CD4-positive, alpha-beta T cell (primary cell): ENCODE measurements around the gene PAPLN. TPM values are rescaled to one million over a fixed set of nuclear protein-coding genes. Genes with fewer than 3 reads are reported as not detected.

Experiments used
- ATAC-seq: fragments of 200-7000 bp; cut with Tn5 transposase; one replicate; pipeline ENCODE4 v1.10.0; 2022; ENCODE audit warnings: mild to moderate bottlenecking; ENCODE audit not compliant: poor library complexity
- CTCF ChIA-PET: fragments of 350-600 bp; sonication (Branson Sonifier 250); formaldehyde crosslinking; loops from one replicate; lab custom pipeline; 2021; ENCODE audit warnings: antibody characterized with exemption, inconsistent platforms; lab: Charles Lee
- POLR2A ChIA-PET: fragments of 350-600 bp; sonication (Branson Sonifier 250); formaldehyde crosslinking; loops from one replicate; lab custom pipeline; 2021; ENCODE audit warnings: antibody characterized with exemption, inconsistent platforms; lab: Charles Lee
- DNase-seq, 14 experiments: peaks; one replicate each; pipeline ENCODE4 v3.0.0-alpha.2; 2013 to 2020; ENCODE audit warnings: mixed read lengths in 2 of 14
- H3K27ac ChIP-seq, 2 donors: one replicate each; pipeline versions ENCODE4 v1.5.1 to v1.7.0; 2013; ENCODE audit warnings: low read length in 2 of 2, low read depth in 1 of 2, mild to moderate bottlenecking in 1 of 2
- H3K27me3 ChIP-seq, 2 experiments: 1 replicate in 1 of 2; 2 replicates in 1 of 2; pipeline versions ENCODE4 v1.6.1 to v1.7.0; 2013; ENCODE audit warnings: low read length in 2 of 2, control low read depth in 1 of 2, mild to moderate bottlenecking in 1 of 2, moderate library complexity in 1 of 2; ENCODE audit not compliant: insufficient read depth in 2 of 2, control insufficient read depth in 1 of 2
- H3K36me3 ChIP-seq: one replicate; pipeline ENCODE4 v1.6.1; 2013; ENCODE audit warnings: low read length, control low read depth; ENCODE audit not compliant: insufficient read depth
- H3K4me1 ChIP-seq: one replicate; pipeline ENCODE4 v1.6.1; 2013; ENCODE audit warnings: low read length, control low read depth; ENCODE audit not compliant: insufficient read depth
- H3K4me3 ChIP-seq: one replicate; pipeline ENCODE4 v1.5.1; 2013; ENCODE audit warnings: mild to moderate bottlenecking, low read length, moderate library complexity
- H3K9me3 ChIP-seq, 2 experiments: 1 replicate in 1 of 2; 2 replicates in 1 of 2; pipeline versions ENCODE4 v1.6.1 to v1.7.0; 2013; ENCODE audit warnings: low read length in 2 of 2, mild to moderate bottlenecking in 2 of 2, control low read depth in 1 of 2, moderate library complexity in 1 of 2; ENCODE audit not compliant: control insufficient read depth in 1 of 2, insufficient read depth in 1 of 2
- H3K27ac Mint-ChIP-seq: one replicate; pipeline ENCODE4 v1.8.0; 2020; ENCODE audit warnings: mixed read lengths
- H3K27me3 Mint-ChIP-seq: one replicate; pipeline ENCODE4 v1.8.0; 2021; ENCODE audit warnings: mixed read lengths
- H3K36me3 Mint-ChIP-seq: one replicate; pipeline ENCODE4 v1.8.0; 2021; ENCODE audit warnings: low read depth, mixed read lengths
- H3K4me1 Mint-ChIP-seq: one replicate; pipeline ENCODE4 v1.8.0; 2021; ENCODE audit warnings: low read depth, mixed read lengths
- H3K4me3 Mint-ChIP-seq: one replicate; pipeline ENCODE4 v1.8.0; 2020; ENCODE audit warnings: mild to moderate bottlenecking, mixed read lengths
- H3K9me3 Mint-ChIP-seq: one replicate; pipeline ENCODE4 v1.8.0; 2020; ENCODE audit warnings: mixed read lengths
- CTCF ChIP-seq: fragments of 200-600 bp; IDR thresholded peaks from one replicate; pipeline ENCODE4 v1.8.0; 2022; ENCODE audit warnings: antibody characterized with exemption, mild to moderate bottlenecking
- intact Hi-C, 2 experiments: fragments of 100-400 bp; cut with DNase I in 1 of 2; cut with micrococcal nuclease in 1 of 2; formaldehyde crosslinking; loops; one replicate each; pipeline versions ENCODE4 v1.15.1 to v1.9.0; 2023 to 2025; cut with DNase I, micrococcal nuclease
- total RNA-seq, 174 experiments: library from RNA in 2 of 174; stranded (reverse) in 2 of 174; gene quantifications; one replicate each; pipeline ENCODE4 v1.2.3 and lab custom pipeline; 2021 to 2026

The PAPLN gene
- total RNA-seq, 2 experiments from 2014 or later: 0.05 to 0.14 TPM

GRCh38 chr14:73221945-73222344, 15.4 kb upstream of the PAPLN start:
- Mint-ChIP-seq H3K36me3 (peaks cover 77% of the 10 kb centered on the region), H3K9me3 (no peaks in the 10 kb centered on the region), H3K27me3 (no peaks in the 10 kb centered on the region), H3K4me3 (no peak overlapping the region), H3K4me1 (peaks cover 4% of the 10 kb centered on the region), H3K27ac (no peak overlapping the region)
- DNase-seq: no peak
- no peak overlapping the region for H3K27ac ChIP-seq
- no peaks in the 10 kb centered on the region for H3K9me3 ChIP-seq
- H3K27me3 ChIP-seq: no peaks in the 10 kb centered on the region
- TF ChIP-seq CTCF: no peak
- no peak for ATAC-seq
- no peak overlapping the region for H3K4me3 ChIP-seq
- POLR2A ChIA-PET: no interaction called here
- CTCF ChIA-PET: no interaction called here
- H3K36me3 ChIP-seq: peaks cover 56% of the 10 kb centered on the region
- intact Hi-C loops: no loop called here
- H3K4me1 ChIP-seq: no peaks in the 10 kb centered on the region

- Histone ChIP-seq H3K4me3 (no peak overlapping the region), H3K36me3 (peaks cover 46% of the 10 kb centered on the region), H3K9me3 (no peaks in the 10 kb centered on the region), H3K27ac (no peak overlapping the region), H3K4me1 (no peaks in the 10 kb centered on the region), H3K27me3 (no peaks in the 10 kb centered on the region)
- H3K27me3 Mint-ChIP-seq: no peaks in the 10 kb centered on the region
- ATAC-seq: no peak
- ChIA-PET POLR2A (no interaction called here), CTCF (no interaction called here)
- intact Hi-C loops: no loop called here
- H3K27ac Mint-ChIP-seq: peak overlapping the region; percentile 55
- no peak for DNase-seq
- H3K4me1 Mint-ChIP-seq: peaks cover 4% of the 10 kb centered on the region
- peaks cover 71% of the 10 kb centered on the region for H3K36me3 Mint-ChIP-seq
- H3K4me3 Mint-ChIP-seq: no peak overlapping the region
- no peaks in the 10 kb centered on the region for H3K9me3 Mint-ChIP-seq
- no peak for TF ChIP-seq CTCF
Measured at GRCh38 chr14:73223049-73223448, 14.3 kb upstream of the PAPLN start.

- Mint-ChIP-seq H3K4me3 (no peak overlapping the region), H3K36me3 (peaks cover 50% of the 10 kb centered on the region), H3K27ac (no peak overlapping the region), H3K4me1 (peaks cover 4% of the 10 kb centered on the region), H3K9me3 (no peaks in the 10 kb centered on the region), H3K27me3 (no peaks in the 10 kb centered on the region)
- ATAC-seq: no peak
- DNase-seq: no peak
- CTCF ChIA-PET: no interaction called here
- no peak for TF ChIP-seq CTCF
- Histone ChIP-seq H3K27me3 (no peaks in the 10 kb centered on the region), H3K27ac (no peak overlapping the region), H3K4me1 (no peaks in the 10 kb centered on the region), H3K9me3 (no peaks in the 10 kb centered on the region), H3K4me3 (no peak overlapping the region), H3K36me3 (peaks cover 22% of the 10 kb centered on the region)
- intact Hi-C loops: no loop called here
- POLR2A ChIA-PET: interaction anchor here (0.6 kb wide), 1 partner anchor 19 kb away, joined by 3 read pairs; no protein-coding TSS in a partner anchor
Measured at GRCh38 chr14:73225496-73225895, 11.8 kb upstream of the PAPLN start.
